Keratinocyte (primary cell): ENCODE measurements around the gene ATF6.

Experiments
- EZH2 ChIP-seq: IDR thresholded peaks from one replicate; pipeline ENCODE4 v1.6.1; 2012; ENCODE audit warnings: inconsistent platforms, mild to moderate bottlenecking, low read length, moderate library complexity
- TF ChIP-seq, protein P1 (sequence below), 3 experiments: IDR thresholded peaks in 1 of 3; conservative IDR thresholded peaks in 1 of 3; optimal IDR thresholded peaks in 1 of 3; 2 replicates in 2 of 3; 3 replicates in 1 of 3; pipeline versions ENCODE3 to v1.5.1; 2011; ENCODE audit warnings: low read length in 3 of 3, mild to moderate bottlenecking in 3 of 3, moderate library complexity in 2 of 3, control low read depth in 1 of 3, inconsistent platforms in 1 of 3; ENCODE audit not compliant: insufficient read depth in 2 of 3; ENCODE audit errors: extremely low read depth in 1 of 3

- TF ChIP-seq, protein P1, sequence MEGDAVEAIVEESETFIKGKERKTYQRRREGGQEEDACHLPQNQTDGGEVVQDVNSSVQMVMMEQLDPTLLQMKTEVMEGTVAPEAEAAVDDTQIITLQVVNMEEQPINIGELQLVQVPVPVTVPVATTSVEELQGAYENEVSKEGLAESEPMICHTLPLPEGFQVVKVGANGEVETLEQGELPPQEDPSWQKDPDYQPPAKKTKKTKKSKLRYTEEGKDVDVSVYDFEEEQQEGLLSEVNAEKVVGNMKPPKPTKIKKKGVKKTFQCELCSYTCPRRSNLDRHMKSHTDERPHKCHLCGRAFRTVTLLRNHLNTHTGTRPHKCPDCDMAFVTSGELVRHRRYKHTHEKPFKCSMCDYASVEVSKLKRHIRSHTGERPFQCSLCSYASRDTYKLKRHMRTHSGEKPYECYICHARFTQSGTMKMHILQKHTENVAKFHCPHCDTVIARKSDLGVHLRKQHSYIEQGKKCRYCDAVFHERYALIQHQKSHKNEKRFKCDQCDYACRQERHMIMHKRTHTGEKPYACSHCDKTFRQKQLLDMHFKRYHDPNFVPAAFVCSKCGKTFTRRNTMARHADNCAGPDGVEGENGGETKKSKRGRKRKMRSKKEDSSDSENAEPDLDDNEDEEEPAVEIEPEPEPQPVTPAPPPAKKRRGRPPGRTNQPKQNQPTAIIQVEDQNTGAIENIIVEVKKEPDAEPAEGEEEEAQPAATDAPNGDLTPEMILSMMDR (optimal IDR thresholded peaks at IDR 0.05 in 1 of 3, IDR thresholded peaks at IDR 0.05 in 1 of 3, conservative IDR thresholded peaks at IDR 0.05 in 1 of 3; ENCODE audit: extremely low read depth in 1 of 3, insufficient read depth in 2 of 3, low read length in 3 of 3) = no peak
- no peak for TF ChIP-seq EZH2
Measured at GRCh38 chr1:161872506-161872905, 106.4 kb downstream of the ATF6 start.
